Ishikawa (cell line): Measurements from ENCODE around the gene ASB2.

Experiments used
- CEBPB ChIP-seq: IDR thresholded peaks from 2 replicates; pipeline ENCODE4 v1.6.1; 2012
- CREB1 ChIP-seq: IDR thresholded peaks from 2 replicates; pipeline ENCODE4 v1.6.1; 2012; ENCODE audit warnings: low read depth
- EGR1 ChIP-seq: IDR thresholded peaks from 2 replicates; pipeline ENCODE4 v1.6.1; 2012
- EP300 ChIP-seq: IDR thresholded peaks from 2 replicates; pipeline ENCODE4 v1.6.1; 2012; ENCODE audit warnings: borderline replicate concordance
- NFIC ChIP-seq: IDR thresholded peaks from 2 replicates; pipeline ENCODE4 v1.6.1; 2012
- RAD21 ChIP-seq: IDR thresholded peaks from 2 replicates; pipeline ENCODE4 v1.6.1; 2012; ENCODE audit warnings: low read depth
- TAF1 ChIP-seq: IDR thresholded peaks from 2 replicates; pipeline ENCODE4 v1.6.1; 2012; ENCODE audit warnings: low read depth, mild to moderate bottlenecking
- TCF12 ChIP-seq: IDR thresholded peaks from 2 replicates; pipeline ENCODE4 v1.6.1; 2012; ENCODE audit warnings: low read depth
- TEAD4 ChIP-seq: IDR thresholded peaks from 2 replicates; pipeline ENCODE4 v1.6.1; 2012
- YY1 ChIP-seq: IDR thresholded peaks from 2 replicates; pipeline ENCODE4 v1.6.1; 2012; ENCODE audit warnings: low read depth
- ZBTB7A ChIP-seq: IDR thresholded peaks from 2 replicates; pipeline ENCODE4 v1.6.1; 2012; ENCODE audit warnings: low read depth
- TF ChIP-seq, protein P1 (sequence below): IDR thresholded peaks from 2 replicates; pipeline ENCODE4 v1.6.1; 2012
- TF ChIP-seq, protein P2 (sequence below): IDR thresholded peaks from 2 replicates; pipeline ENCODE4 v1.6.1; 2012; ENCODE audit warnings: low read depth, mild to moderate bottlenecking
- TF ChIP-seq, protein P3 (sequence below): IDR thresholded peaks from 2 replicates; pipeline ENCODE4 v1.6.1; 2012

DNA sequence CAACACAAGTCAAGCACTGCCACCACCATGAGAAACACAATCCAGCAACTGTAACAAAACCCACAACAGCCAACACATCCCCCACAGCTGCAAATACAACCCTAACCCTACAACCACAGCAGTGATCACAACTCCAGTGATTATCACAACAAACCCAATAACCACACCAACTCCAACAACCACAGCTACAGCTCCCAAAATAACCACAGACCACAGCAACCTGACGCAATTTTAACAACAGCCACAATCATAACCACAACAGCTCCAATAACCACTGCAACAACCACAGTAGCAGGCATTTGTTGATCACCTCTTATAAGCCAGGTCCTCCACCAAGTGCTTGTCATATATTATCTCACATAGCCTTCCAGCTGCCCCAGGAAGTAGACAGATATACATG is 91.4 kb downstream of the ASB2 start:
- TF ChIP-seq, protein P1, sequence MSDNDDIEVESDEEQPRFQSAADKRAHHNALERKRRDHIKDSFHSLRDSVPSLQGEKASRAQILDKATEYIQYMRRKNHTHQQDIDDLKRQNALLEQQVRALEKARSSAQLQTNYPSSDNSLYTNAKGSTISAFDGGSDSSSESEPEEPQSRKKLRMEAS = no peak
- TF ChIP-seq TAF1 (no peak), TEAD4 (no peak), NFIC (no peak), YY1 (no peak), RAD21 (no peak), TCF12 (no peak), CREB1 (no peak), CEBPB (no peak), ZBTB7A (no peak), EP300 (no peak), EGR1 (no peak)
- TF ChIP-seq, protein P2, sequence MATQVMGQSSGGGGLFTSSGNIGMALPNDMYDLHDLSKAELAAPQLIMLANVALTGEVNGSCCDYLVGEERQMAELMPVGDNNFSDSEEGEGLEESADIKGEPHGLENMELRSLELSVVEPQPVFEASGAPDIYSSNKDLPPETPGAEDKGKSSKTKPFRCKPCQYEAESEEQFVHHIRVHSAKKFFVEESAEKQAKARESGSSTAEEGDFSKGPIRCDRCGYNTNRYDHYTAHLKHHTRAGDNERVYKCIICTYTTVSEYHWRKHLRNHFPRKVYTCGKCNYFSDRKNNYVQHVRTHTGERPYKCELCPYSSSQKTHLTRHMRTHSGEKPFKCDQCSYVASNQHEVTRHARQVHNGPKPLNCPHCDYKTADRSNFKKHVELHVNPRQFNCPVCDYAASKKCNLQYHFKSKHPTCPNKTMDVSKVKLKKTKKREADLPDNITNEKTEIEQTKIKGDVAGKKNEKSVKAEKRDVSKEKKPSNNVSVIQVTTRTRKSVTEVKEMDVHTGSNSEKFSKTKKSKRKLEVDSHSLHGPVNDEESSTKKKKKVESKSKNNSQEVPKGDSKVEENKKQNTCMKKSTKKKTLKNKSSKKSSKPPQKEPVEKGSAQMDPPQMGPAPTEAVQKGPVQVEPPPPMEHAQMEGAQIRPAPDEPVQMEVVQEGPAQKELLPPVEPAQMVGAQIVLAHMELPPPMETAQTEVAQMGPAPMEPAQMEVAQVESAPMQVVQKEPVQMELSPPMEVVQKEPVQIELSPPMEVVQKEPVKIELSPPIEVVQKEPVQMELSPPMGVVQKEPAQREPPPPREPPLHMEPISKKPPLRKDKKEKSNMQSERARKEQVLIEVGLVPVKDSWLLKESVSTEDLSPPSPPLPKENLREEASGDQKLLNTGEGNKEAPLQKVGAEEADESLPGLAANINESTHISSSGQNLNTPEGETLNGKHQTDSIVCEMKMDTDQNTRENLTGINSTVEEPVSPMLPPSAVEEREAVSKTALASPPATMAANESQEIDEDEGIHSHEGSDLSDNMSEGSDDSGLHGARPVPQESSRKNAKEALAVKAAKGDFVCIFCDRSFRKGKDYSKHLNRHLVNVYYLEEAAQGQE = no peak
- TF ChIP-seq, protein P3, sequence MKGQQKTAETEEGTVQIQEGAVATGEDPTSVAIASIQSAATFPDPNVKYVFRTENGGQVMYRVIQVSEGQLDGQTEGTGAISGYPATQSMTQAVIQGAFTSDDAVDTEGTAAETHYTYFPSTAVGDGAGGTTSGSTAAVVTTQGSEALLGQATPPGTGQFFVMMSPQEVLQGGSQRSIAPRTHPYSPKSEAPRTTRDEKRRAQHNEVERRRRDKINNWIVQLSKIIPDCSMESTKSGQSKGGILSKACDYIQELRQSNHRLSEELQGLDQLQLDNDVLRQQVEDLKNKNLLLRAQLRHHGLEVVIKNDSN = no peak
